NCI-H1436 treated with DMSO at 0.1 percent for 48 hours (cell line): ENCODE results near the gene CAVIN3.

ENCODE experiments used
- DNase-seq: peaks from one replicate; lab custom pipeline; 2025; lab: John Stamatoyannopoulos, UW

The CAVIN3 gene

GRCh38 chr11:6269994-6270393, 50.3 kb downstream of the CAVIN3 start:
- DNase-seq = no peak
